Endothelial cell of umbilical vein (primary cell): ENCODE data around the gene CERS2. TPM values are rescaled to one million over a fixed set of nuclear protein-coding genes. Genes with fewer than 3 reads are reported as not detected.

Experiments used
- BruUV-seq: library from RNA; stranded (reverse); fragments of 400-500 nt; replicated peaks from 2 replicates; lab custom pipeline; 2021; lab: Mats Ljungman, UMichigan
- CTCF ChIA-PET: fragments of 300-600, 350-600 bp; sonication (Branson Sonifier 250); formaldehyde crosslinking; loops from one replicate; lab custom pipeline; 2021; ENCODE audit warnings: antibody characterized with exemption, inconsistent platforms; lab: Charles Lee
- POLR2A ChIA-PET: fragments of 300-600, 350-600 bp; sonication (Branson Sonifier 250); formaldehyde crosslinking; loops from one replicate; lab custom pipeline; 2021; ENCODE audit warnings: antibody characterized with exemption, inconsistent platforms; lab: Charles Lee
- DNase-seq: peaks from one replicate; pipeline ENCODE4 v3.0.0-alpha.2; 2011; ENCODE audit warnings: low read depth, low spot score
- FAIRE-seq: peaks from 2 replicates; lab custom pipeline; 2011; peaks lifted over from hg19 to GRCh38; lab: Jason Lieb, UNC
- H2AFZ ChIP-seq: 2 replicates; pipeline ENCODE4 v1.6.0; 2012; ENCODE audit warnings: low read depth, low read length, control low read depth, inconsistent platforms
- H3K27ac ChIP-seq: 2 replicates; pipeline ENCODE4 v1.5.1; 2011; ENCODE audit warnings: low read depth, mild to moderate bottlenecking, control low read depth, low read length, moderate library complexity; ENCODE audit not compliant: insufficient read depth
- H3K27me3 ChIP-seq, 2 experiments: 2 replicates each; pipeline versions ENCODE4 v1.6.0 to v1.6.1; 2011; ENCODE audit warnings: low read length in 2 of 2, mixed read lengths in 1 of 2; ENCODE audit not compliant: control insufficient read depth in 2 of 2, insufficient read depth in 2 of 2
- H3K36me3 ChIP-seq, 2 experiments: 2 replicates in 1 of 2; 3 replicates in 1 of 2; pipeline ENCODE4 v1.5.1; 2011; ENCODE audit warnings: low read length in 2 of 2, mild to moderate bottlenecking in 1 of 2, moderate library complexity in 1 of 2; ENCODE audit not compliant: control insufficient read depth in 2 of 2, insufficient read depth in 2 of 2; ENCODE audit errors: extremely low read depth in 1 of 2
- H3K4me1 ChIP-seq: 3 replicates; pipeline ENCODE4 v1.5.1; 2011; ENCODE audit warnings: mild to moderate bottlenecking, low read length; ENCODE audit not compliant: control insufficient read depth, insufficient read depth; ENCODE audit errors: extremely low read depth
- H3K4me2 ChIP-seq: 2 replicates; pipeline ENCODE4 v1.6.1; 2011; ENCODE audit warnings: low read length, control low read depth, mixed read lengths; ENCODE audit not compliant: insufficient read depth
- H3K4me3 ChIP-seq, 3 experiments: fragments of 200-600 bp in 1 of 3; sonication (generic), shearing (Covaris generic) in 1 of 3; replicated peaks in 1 of 3; 2 replicates each; pipeline ENCODE4 v1.5.1; 2011 to 2016; ENCODE audit warnings: control low read depth in 3 of 3, low read length in 3 of 3, mild to moderate bottlenecking in 2 of 3, inconsistent platforms in 1 of 3, low read depth in 1 of 3, moderate library complexity in 1 of 3; ENCODE audit not compliant: insufficient read depth in 1 of 3
- H3K79me2 ChIP-seq: 2 replicates; pipeline ENCODE4 v1.6.0; 2012; ENCODE audit warnings: low read length, inconsistent platforms; ENCODE audit not compliant: control insufficient read depth, insufficient read depth
- H3K9ac ChIP-seq: replicated peaks from 2 replicates; pipeline ENCODE3; 2011; ENCODE audit warnings: low read length, control low read depth; ENCODE audit not compliant: insufficient read depth; ENCODE audit errors: extremely low read depth
- H3K9me1 ChIP-seq: replicated peaks from 3 replicates; pipeline ENCODE4 v1.6.0; 2011; ENCODE audit warnings: mild to moderate bottlenecking, low read length; ENCODE audit not compliant: control insufficient read depth, insufficient read depth; ENCODE audit errors: extremely low read depth
- H3K9me3 ChIP-seq: replicated peaks from 2 replicates; pipeline ENCODE4 v1.5.1; 2012; ENCODE audit warnings: low read length, inconsistent platforms; ENCODE audit not compliant: control insufficient read depth, insufficient read depth
- H4K20me1 ChIP-seq: replicated peaks from 2 replicates; pipeline ENCODE3; 2011; ENCODE audit warnings: mild to moderate bottlenecking, low read length; ENCODE audit not compliant: control insufficient read depth, insufficient read depth; ENCODE audit errors: extremely low read depth
- POLR2AphosphoS5 ChIP-seq: IDR thresholded peaks from 2 replicates; pipeline ENCODE4 v1.6.1; 2012; ENCODE audit warnings: low read depth, mild to moderate bottlenecking, control low read depth, low read length, moderate library complexity; ENCODE audit not compliant: insufficient read depth
- dilution Hi-C: fragments of 300-500 bp; cut with MboI; formaldehyde crosslinking; loops from one replicate; pipeline ENCODE4 v1.15.0; 2019; ENCODE audit warnings: low sequenced_read_pairs; ENCODE audit not compliant: extremely low pct_ligation_motif_present
- intact Hi-C: fragments of 100-400 bp; cut with micrococcal nuclease; formaldehyde crosslinking; loops from one replicate; pipeline ENCODE4 v1.10.0; 2022
- polyA plus RNA-seq, 4 experiments: library from polyadenylated mRNA; depleted of rRNA in 3 of 4; stranded (reverse) in 3 of 4; unstranded in 1 of 4; fragments of >200 nt; gene quantifications; 2 replicates each; pipeline versions ENCODE4 v1.2.1 to v1.2.3, GENCODE V29; 2011 to 2012; ENCODE audit warnings: missing spikeins in 1 of 4
- total RNA-seq: library from RNA; stranded (reverse); gene quantifications from 2 replicates; pipeline ENCODE4 v1.2.3, GENCODE V29; 2021
- TF ChIP-seq, protein P1 (sequence below), 2 donors: IDR thresholded peaks; 1 replicate in 1 of 2; 2 replicates in 1 of 2; pipeline ENCODE4 v1.5.1; 2011; ENCODE audit warnings: low read length in 2 of 2, mild to moderate bottlenecking in 2 of 2, moderate library complexity in 2 of 2, control low read depth in 1 of 2, inconsistent platforms in 1 of 2, low read depth in 1 of 2; ENCODE audit not compliant: insufficient read depth in 1 of 2; ENCODE audit errors: extremely low read depth in 1 of 2

Gene CERS2
- total and polyA plus RNA-seq, 2 donors (not counting 3 experiments of a cell fraction or from before 2014, with no cell fraction given): 143 to 155 TPM

DNA sequence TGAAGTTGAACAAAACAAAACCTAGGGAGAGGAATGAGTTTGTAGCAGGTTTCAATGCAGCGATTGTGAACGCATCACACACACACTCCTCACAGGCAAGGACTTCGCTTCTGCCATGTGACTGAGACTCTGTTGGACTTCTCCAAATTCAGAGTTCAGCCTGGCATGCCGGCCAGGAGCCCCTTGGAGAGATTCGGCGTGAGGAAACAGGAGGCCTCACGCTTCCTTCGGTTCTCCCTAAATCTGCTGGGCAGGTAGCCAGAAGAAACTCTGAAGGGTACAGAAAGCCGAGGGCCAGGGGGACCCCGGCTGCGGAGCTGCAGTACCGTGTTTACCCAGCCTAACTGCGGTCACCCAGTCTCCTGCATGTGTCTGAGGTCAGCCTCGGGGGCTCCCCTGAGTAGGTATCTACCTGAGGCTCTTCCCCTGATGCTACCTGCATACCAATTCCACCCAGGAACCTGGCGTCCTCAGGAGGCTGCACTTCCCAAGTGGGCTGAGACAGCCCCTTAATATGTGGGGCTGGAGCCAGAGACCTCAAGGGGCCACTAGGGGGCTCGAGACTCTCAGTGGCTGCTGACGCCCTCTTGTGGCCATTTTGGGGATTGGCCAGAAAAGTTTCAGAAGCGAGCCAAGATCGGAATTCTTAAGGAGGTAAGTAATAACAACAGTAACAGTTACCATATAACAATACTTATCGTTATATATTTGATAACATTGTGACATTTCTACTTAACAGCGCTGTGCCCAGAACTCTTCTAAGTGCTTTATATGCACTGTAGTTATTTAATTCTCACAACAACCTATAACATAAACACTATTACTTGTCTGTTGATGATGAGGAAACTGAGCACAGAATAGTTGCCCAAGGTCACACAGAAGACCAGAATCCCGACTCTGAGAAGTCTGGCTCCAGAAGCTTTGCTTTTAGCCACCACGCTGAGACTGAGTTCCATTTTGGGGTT is 4.7 kb upstream of the CERS2 start:
- FAIRE-seq: peak; percentile 91
- ChIA-PET CTCF (interaction anchor here (0.6 to 17.1 kb wide), 8 partner anchors 9 to 128 kb away, joined by 3 to 278 read pairs (median 6); partner anchors contain the start of gene MINDY1), POLR2A (no interaction called here)
- dilution Hi-C loops (no loop called here), intact Hi-C loops (loop anchor here (1.0 to 5.0 kb wide), 6 partner anchors 16 to 352 kb away; partner anchors contain the start of genes ARNT, ENSA, MINDY1 and SEMA6C)
- Histone ChIP-seq H3K27ac (no peak overlapping the region), H3K9me1 (no peaks in the 10 kb centered on the region), H2AFZ (peak overlapping the region; percentile 92), H4K20me1 (no peaks in the 10 kb centered on the region), H3K4me1 (peaks cover 22% of the 10 kb centered on the region), H3K4me3 (no peak overlapping the region), H3K27me3 (no peaks in the 10 kb centered on the region), H3K9me3 (no peaks in the 10 kb centered on the region), H3K9ac (no peak overlapping the region), H3K36me3 (no peaks in the 10 kb centered on the region), H3K79me2 (no peaks in the 10 kb centered on the region), H3K4me2 (peak overlapping the region; percentile 35)
- peak; percentile 91 for DNase-seq
- TF ChIP-seq POLR2AphosphoS5: no peak
- TF ChIP-seq, protein P1, sequence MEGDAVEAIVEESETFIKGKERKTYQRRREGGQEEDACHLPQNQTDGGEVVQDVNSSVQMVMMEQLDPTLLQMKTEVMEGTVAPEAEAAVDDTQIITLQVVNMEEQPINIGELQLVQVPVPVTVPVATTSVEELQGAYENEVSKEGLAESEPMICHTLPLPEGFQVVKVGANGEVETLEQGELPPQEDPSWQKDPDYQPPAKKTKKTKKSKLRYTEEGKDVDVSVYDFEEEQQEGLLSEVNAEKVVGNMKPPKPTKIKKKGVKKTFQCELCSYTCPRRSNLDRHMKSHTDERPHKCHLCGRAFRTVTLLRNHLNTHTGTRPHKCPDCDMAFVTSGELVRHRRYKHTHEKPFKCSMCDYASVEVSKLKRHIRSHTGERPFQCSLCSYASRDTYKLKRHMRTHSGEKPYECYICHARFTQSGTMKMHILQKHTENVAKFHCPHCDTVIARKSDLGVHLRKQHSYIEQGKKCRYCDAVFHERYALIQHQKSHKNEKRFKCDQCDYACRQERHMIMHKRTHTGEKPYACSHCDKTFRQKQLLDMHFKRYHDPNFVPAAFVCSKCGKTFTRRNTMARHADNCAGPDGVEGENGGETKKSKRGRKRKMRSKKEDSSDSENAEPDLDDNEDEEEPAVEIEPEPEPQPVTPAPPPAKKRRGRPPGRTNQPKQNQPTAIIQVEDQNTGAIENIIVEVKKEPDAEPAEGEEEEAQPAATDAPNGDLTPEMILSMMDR (IDR thresholded peaks at IDR 0.05; ENCODE audit: extremely low read depth in 1 of 2, insufficient read depth in 1 of 2, low read depth in 1 of 2, low read length in 2 of 2): peak; percentile 100
- BruUV-seq: no TSS peak
